T-helper 1 cell (primary cell): ENCODE measurements around the gene BCO2.
"Not testable (repeated sequence)": the region's sequence is repeated elsewhere in the genome, so short reads cannot be mapped to it uniquely, and the experiment has no call there.

ENCODE experiments used
- DNase-seq, 5 donors: peaks; one replicate each; pipeline ENCODE4 v3.0.0-alpha.2; 2012 to 2020
- total RNA-seq, 4 donors: gene quantifications; one replicate each; lab custom pipeline; 2026; lab: John Stamatoyannopoulos, UW

BCO2 gene, protein sequence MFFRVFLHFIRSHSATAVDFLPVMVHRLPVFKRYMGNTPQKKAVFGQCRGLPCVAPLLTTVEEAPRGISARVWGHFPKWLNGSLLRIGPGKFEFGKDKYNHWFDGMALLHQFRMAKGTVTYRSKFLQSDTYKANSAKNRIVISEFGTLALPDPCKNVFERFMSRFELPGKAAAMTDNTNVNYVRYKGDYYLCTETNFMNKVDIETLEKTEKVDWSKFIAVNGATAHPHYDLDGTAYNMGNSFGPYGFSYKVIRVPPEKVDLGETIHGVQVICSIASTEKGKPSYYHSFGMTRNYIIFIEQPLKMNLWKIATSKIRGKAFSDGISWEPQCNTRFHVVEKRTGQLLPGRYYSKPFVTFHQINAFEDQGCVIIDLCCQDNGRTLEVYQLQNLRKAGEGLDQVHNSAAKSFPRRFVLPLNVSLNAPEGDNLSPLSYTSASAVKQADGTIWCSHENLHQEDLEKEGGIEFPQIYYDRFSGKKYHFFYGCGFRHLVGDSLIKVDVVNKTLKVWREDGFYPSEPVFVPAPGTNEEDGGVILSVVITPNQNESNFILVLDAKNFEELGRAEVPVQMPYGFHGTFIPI
- total RNA-seq: 0.30 to 2.4 (median 0.91) reads per million in 4 donors

DNA sequence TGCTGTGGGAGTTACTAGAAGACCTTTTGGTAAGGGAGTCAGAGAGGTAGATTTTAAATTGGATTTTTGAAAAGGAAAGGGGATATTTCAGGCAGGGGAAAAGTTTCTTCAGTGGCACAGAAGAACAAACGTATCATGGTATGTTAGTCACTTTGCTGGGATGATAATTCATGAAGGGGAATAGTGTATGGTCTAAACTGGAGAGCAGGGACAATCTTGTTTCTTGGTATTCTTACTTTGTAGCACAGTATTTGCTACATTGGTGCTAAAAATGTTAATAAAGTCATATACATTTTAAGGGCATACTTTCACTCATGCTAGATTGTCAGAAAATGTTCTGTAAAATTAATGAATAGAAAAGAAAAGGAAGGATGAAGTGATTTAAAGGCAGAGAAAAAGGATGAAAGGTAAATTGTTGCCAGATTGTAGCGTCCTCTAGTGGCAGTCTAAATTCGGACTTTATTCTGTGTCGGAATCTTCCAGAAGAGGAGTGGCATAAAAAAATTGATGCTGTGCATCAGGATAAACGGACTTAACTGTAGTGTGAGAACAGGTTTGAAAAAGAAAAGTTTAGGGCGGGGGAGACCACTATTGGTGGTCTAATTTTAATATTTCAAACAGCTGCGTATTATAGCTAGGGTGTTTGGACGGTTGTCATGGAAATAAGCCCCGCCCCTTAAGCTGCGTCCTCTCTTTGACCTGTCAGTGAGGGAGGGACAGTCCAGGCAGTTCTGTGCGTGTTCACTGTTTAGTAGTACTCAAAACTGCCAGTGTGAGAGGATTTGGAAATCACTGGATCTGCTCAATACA, at the start of gene BCO2:
TSS of gene BCO2 (plus strand) at position 724 of the 810 bp plus-strand sequence. CDS start 90 bp downstream, outside the sequence.
- peak in 4 of 5 donors; percentile 8 to 28 (median 12) for DNase-seq

DNA sequence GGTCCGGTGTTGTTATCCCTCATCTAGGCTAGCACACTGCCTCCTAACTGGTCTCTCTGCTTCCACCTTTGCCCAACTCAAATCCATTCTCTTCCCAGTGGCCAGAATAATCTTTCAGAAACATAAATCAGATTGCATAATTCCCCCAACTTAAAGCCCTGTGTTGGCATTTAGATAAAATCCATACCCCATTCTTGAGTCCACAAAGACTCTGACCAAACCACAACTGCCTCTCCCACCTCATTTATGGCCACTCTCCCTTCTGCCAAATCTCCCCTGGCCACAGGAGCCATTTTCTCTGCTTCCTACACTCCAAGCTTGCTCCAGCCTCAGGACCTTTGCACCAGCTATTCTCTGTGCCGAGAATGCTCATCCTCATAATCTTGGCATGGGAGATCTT, 48.3 kb upstream of the BCO2 start:
- DNase-seq: no peak

DNA sequence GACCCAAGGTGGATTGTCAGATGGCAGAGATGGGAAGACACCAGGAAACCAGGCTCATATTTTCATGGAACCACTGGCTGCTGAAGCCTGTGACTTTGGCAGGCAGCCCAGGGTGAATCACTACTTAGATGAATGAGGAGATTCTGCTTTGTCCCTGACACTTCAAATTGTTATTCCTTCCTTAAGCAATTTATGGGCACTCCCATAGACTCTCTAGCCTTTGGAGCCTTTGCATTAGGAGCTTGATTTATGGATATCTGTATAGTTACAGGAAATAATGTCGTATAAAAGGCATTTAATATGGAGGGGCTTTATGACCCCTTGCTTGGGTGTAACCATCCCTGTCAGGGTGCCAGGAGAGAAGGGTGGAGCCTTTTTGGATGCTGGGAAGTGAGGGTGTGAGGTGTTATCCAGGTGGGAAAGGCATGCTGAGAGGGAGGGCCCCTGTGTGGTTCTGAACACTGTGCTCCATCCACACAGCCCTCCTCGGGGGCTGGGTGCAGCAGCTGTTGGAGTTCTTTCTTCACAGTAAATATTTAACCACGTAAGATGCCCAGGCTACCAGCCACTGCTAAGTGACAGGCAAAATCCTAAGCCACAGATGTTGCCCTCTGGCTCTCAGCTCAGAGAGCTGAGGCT, 46.7 kb upstream of the BCO2 start:
- DNase-seq: no peak

DNA sequence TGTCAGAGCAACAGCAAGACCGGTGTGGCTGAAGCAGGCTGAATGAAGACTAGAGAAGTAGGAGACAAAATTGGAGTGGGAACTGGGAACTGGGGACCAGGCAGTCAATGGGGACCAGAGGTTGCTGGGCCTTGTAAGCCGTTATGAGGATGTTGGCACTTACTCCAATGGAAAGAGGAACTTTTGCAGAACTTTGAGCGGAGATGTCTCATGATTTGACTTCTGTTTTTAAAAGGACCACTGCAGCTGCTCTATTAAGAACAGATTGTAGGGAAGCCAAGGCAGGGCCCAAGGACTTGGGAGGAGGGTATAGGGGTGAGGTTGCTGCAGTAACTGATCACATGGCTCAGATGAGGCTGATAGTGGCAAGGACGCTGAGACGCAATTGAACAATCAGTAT, 45.7 kb upstream of the BCO2 start:
- no peak for DNase-seq

DNA sequence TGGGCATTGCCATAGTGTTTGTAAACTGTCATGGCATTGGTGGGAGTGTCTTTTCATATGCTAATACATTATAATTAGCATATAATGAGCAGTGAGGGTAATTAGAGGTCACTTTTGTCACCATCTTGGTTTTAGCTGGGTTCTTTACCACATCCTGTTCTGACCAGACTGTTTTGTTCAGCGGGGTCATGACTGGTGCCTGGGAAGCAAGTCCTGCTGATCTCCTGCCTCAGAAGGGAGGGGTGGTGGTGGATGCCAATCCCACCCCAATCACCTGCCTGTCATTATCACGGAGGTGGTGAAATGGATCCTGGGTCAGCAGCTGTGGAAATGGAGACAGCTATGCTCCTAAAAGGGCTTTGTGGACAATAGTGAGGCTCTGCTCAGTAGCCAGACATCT, 42.6 kb upstream of the BCO2 start:
- no peak for DNase-seq

DNA sequence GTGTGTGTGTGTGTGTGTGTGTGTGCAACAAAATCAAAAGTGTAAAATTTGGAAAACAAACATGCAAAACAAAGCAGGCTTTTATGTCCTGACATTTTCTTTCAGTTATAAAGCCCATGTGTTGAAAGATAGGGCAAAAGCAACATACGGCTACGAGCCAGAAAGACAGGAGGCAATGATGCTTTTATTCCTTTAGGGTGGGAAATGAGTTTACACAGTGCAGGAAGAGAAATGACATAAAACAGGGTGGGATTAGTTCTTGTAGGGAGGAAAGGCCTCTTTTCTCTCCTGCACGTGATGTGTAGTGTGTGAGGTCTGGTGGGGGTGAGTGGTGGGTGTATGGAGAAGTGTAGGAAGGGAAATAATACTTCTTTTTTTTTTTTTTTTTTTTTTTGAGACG, 40.8 kb upstream of the BCO2 start:
- no peak for DNase-seq

DNA sequence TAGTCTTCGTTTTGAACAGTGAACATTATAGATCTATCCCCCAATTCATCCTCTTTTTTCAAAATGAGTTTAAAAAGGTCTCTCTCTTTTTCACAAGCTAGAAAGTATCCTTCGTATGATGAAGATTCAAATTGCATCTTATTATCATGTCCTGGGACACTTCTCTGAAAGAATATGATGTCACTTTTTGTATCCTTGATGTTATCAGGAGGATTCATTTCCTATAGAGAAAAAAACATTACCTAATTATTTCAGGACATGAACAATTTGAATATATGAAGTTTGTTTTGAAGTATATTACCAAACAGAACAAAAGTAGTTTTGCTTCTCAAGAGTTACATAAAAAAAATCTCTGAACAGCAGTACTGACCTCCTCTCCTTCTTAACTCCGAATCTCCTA, 31.7 kb upstream of the BCO2 start:
- DNase-seq: no peak

DNA sequence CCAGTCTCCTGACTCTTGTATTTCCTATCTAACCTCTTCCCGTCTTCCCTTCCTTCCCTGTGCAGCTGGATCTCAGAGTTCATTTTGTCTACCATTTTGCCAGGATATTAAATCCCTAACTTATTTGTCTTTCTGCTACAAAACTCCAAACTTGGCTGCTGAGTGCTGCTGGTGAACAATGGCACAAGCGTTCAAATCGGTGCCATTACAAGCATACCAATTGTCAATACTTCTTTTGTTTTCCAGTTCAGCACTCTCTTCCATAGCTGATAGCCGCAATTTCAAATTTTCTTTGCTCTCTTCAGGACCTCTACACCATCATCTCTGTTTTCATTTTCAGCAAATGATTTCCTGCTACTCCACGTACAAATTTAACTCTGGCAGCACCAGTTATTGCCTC, 24.8 kb upstream of the BCO2 start:
- no peak for DNase-seq

DNA sequence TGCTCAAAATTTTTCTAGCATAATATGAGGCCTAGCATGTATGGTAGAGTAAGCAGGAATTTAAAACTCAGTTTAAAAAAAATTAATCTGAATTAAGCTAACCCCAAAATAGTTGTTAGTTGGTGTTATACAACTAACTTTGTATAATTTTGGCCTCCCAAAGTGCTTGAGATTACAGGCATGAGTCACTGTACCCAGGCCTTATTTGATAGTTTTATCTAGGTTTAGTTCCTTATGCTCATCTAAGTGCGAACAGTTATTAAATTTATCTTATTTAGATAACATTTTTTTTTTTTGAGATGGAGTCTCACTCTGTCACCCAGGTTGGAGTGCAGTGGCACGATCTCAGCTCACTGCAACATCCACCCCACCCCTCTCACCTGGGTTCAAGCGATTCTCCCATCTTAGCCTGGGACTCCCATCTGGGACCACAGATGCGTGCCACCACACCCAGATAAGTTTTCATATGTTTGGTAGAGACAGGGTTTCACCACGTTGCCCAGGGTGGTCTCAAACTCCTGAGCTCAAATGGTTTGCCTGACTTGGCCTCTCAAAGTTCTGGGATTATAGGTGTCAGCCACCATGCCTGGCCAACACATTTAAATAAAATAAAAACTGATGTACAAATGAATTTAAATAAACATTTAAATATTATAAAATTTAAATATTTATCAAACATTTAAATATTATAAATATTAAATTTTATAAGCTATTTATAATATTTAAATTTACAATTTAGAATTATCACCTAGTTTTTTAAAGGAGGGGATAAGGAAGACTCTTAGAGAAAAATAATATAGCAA, 19.0 kb upstream of the BCO2 start:
- no peak for DNase-seq

DNA sequence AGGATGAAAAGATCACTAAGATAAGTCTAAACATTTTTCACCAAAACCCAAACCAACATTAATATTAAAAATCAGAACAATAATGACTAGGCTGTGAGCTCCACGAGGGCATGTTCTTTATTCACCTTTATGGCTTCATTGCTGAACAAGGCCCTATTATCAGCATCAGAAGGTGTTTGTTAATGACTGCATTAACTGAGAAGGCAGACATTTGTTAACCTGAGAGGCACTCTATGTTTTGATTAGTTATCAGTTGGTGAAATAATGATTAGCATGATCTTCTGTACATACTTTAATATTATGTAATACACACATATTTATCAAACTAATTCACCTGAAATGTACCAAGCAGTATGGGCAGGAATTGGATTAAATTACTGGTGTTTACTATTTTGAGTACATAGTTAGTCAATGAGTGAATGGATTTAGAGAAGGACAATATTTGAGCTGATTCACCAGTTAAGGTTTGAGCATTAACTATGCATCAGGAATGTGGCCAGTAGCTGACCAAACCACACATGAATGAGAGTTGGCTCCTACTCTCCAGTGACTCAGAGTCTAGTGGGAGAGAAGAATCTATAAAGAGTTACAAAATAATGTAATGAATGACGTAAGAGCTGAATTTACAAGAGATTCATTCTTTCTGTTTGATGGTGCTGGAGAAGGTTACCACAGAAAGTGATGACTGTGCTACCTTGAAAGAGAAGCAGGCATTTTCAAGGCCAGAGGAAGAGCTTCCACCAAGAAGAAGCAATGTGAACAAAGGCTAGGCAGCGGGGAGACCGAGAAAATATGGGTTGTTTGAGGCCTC, 18.2 kb upstream of the BCO2 start:
- DNase-seq: no peak

DNA sequence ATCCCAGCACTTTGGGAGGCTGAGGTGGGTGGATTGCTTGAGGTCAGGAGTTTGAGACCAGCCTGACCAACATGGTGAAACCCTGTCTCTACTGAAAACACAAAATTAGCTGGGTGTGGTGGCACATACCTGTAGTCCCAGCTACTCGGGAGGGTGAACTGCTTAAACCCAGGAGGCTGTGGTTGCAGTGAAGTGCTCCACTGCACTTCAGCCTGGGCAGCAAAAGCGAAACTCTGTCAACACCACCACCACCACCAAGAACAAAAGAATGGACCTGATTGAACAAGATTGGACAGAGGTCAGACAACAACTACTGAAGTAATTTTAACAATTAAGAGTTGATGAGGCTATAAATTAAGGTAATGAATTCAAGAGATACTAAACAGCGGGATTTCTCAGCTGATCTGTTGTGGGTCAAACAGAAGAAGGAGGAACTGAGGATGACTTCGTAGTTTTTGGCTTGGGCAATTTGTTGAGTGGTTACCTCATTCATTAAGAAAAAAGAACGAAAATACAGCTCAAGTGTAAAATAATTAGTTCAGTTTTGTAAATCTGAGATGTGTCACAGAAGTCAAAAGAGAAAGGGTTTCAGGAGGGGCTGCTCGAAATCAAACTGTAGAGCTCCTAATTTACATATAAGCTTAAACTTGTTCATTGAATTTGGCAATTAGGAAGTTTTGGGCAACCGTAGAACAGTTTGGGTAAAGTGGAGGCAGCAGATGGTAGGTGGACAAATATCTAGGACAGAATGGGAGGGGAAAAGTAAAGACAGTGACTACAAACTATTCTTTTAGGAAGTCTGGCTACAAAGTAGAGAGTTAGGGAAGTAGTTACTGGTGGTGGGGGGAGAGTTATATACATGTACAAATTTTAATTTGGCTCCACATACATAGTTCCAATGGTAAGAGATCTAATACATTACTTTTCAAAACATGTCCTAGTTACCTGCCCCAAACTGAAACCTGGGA, 15.9 kb upstream of the BCO2 start:
- DNase-seq: no peak

DNA sequence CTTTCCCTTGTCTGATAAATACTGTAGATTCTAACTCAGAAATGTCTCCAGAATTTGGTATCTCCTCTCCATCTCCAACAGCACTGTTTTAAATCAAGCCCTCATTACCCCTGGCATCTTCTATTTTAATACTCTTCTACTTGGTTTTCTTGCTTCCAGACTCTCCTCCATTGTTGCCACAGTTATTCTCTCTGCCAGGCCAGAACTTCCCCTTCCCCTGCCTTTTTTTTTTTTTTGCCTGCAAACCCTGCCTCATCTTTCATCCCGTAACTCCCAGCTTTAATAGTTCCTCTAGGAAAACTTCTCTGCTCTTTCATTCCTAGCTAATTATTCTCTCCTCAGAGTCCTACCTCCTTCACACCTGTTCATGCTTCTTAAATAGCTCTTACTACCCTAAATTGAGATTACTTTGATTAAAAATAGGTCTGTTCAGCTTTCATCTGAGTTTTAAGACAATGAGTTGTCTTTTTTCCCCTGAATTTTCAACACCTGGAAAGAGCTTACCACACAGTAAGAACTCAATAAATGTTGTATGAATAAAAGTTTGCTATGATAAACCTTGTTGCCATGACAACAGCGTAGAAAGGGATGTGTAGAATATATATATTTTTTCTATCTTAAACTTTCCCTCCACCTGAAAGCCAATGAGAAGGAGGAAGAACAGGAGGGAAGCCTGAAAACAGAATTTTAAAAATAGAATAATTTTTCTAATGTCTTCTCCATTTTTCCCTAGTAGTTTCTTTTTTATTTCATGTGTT, 15.0 kb upstream of the BCO2 start:
- no peak for DNase-seq

DNA sequence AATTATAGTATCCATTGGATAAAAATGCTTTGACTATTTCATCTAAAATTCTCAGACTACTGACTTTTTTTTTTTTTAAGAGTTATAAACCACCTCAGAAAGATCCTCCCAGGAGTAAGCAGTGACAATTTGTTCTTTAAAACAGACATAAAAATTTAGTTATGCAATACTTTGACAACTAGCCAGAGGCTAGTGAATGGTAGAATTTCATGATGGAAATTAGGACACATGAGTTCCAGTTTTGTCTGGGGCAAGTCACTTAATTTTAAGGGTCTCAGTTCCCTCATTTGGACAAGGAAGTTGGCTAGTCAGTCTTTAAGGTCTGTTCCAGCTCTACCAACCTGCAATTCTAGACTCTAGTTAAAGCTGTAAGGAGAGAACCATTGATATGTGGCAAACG, 14.3 kb upstream of the BCO2 start:
- no peak for DNase-seq

DNA sequence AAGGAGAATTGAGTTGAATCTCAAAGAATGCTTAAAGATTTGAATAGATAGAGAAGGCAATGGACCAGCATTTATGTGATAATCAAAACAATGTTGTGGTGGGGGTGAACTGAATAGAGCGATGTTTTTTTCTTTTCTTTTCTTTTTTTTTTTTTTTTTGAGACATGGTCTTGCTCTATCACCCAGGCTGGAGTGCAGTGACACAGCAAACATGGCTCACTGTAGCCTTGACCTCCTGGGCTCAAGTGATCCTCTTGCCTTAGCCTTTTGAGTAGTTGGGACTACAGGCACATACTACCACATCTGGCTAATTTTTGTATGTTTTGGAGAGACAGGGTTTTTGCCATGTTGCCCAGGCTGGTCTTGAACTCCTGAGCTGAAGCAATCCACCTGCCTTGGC, 13.1 kb upstream of the BCO2 start:
- not testable (repeated sequence) for DNase-seq

DNA sequence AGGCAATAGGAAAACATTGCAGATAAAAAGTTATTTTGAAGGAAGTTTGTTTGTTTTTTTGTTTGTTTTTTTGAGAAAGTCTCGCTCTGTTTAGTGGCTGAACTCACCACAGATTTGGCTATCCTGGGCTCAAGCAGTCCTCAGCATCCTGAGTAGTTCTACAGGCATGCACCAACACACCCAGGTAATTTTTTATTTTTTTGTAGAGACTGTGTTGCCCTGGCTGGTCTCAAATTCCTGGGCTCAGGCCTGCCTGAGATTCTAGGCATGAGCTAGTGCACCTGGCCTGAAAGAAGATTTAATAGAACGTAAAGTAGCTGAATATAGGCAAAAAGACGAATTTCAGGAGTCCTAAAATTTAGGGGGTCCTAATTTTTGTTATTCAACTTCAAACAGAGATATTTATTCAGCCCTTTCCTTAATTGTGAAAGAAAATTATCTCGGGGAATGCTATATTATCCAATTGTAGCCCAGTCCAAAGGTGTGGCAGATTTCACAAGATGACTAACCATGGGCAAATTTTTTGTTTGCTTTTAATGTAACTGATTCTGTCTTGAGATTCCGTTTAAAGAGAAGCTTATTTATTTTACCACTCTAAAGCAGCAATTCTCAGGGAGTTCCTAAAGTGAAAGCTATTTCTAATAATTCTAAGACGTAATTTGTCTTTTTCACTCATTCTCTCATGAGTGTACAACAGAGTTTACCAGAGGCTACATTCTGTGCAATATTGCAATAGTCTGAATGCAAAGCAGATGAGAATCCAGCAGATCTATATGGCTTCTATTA, 12.4 kb upstream of the BCO2 start:
- DNase-seq: no peak

DNA sequence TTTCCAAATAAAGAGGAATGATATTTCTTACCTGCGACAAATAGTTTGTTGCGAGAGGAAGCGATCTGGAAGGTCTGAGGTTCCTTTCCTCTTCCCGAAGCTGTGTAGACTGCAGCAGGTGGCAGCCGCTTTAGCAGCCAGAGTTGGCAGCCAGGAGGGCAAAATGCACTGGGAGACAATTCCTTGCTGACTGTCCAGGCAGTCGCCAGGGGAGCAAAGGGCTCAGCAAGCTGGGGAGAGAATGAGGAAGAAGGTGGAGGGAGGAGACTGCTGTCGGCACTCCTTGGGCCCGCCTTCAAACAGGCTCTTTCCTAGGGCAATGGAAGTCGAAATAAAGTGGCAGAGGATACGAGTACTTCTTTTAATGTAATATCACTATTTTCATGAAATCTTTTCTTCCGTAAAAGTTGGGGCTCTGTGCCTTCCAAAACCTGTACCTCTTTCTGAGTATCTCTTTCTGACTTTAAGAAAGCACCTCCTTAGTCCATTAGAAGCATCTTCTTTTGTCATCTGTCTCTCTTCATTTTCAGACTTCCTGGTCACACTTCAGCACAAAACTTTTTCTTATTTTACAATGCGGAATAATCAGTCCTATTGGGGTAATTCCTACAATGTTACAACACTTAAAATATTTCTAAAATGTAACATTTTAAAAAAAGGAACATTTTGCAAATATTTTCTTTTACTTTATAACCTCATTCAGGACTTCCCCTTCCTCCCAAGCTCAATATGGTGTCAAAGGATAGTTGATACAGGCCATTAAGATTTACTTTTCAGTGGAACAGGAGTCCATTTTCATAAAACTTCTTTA, 11.2 kb upstream of the BCO2 start, which contains the start of gene IL18:
TSS of gene IL18 (minus strand) at position 220 of the 811 bp plus-strand sequence. CDS start 9,041 bp downstream, outside the sequence.
- no peak for DNase-seq

DNA sequence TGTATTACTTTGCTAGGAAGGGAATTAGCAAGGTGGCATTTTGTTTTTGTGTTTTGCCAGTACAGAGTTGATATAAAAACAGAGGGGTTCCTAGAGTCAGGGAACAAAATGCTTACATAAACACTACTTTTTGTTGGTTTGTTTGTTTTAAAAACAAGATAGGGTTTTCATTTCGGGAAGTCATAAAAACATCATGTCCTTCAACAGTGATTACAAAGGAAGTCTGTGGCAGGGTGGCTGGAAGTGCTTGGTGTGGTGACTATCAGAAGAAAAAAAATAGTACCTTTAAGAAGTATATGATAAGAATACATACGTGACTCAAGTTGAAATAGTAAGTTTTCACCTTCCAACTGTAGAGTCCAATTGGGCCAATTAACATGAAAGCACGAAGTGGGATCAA, 10.3 kb upstream of the BCO2 start:
- no peak for DNase-seq
